Naive B cell (primary cell): ENCODE data around the gene IFNA21. TPM values are rescaled to one million over a fixed set of nuclear protein-coding genes. Genes with fewer than 3 reads are reported as not detected.

Experiments
- ATAC-seq, 2 donors: fragments of 150-1000 bp; cut with Tn5 transposase; 2 replicates each; pipeline ENCODE4 v1.10.0; 2021; ENCODE audit warnings: low read depth in 2 of 2, mild to moderate bottlenecking in 2 of 2, moderate library complexity in 2 of 2
- DNase-seq: peaks from one replicate; pipeline ENCODE4 v3.0.0; 2022
- H3K27ac Mint-ChIP-seq, 6 donors: one replicate each; pipeline ENCODE4 v1.8.0; 2020 to 2022; ENCODE audit warnings: mild to moderate bottlenecking in 6 of 6, mixed read lengths in 6 of 6, moderate library complexity in 5 of 6, inconsistent platforms in 2 of 6
- H3K27me3 Mint-ChIP-seq, 3 donors: one replicate each; pipeline ENCODE4 v1.8.0; 2021 to 2022; ENCODE audit warnings: mixed read lengths in 3 of 3, mild to moderate bottlenecking in 1 of 3
- H3K36me3 Mint-ChIP-seq, 2 donors: one replicate each; pipeline ENCODE4 v1.8.0; 2020 to 2022; ENCODE audit warnings: mixed read lengths in 2 of 2, inconsistent platforms in 1 of 2, mild to moderate bottlenecking in 1 of 2
- H3K4me1 Mint-ChIP-seq, 3 donors: one replicate each; pipeline ENCODE4 v1.8.0; 2020 to 2022; ENCODE audit warnings: mixed read lengths in 3 of 3, inconsistent platforms in 1 of 3, mild to moderate bottlenecking in 1 of 3, moderate library complexity in 1 of 3
- H3K4me3 Mint-ChIP-seq, 8 donors: one replicate each; pipeline ENCODE4 v1.8.0; 2020 to 2022; ENCODE audit warnings: mild to moderate bottlenecking in 8 of 8, mixed read lengths in 8 of 8, moderate library complexity in 8 of 8, inconsistent platforms in 2 of 8
- H3K9me3 Mint-ChIP-seq, 7 donors: one replicate each; pipeline ENCODE4 v1.8.0; 2020 to 2022; ENCODE audit warnings: mixed read lengths in 7 of 7, mild to moderate bottlenecking in 5 of 7, inconsistent platforms in 2 of 7, moderate library complexity in 1 of 7
- polyA plus RNA-seq, 6 donors: library from polyadenylated mRNA; unstranded; fragments of 300-500 nt; fragmentation: Illumina TruSeq; gene quantifications; one replicate each; pipeline ENCODE4 v1.2.3, GENCODE V29; 2021; ENCODE audit warnings: low read depth in 6 of 6

Gene IFNA21
- polyA plus RNA-seq, 6 donors from 2014 or later, result not detected

DNA sequence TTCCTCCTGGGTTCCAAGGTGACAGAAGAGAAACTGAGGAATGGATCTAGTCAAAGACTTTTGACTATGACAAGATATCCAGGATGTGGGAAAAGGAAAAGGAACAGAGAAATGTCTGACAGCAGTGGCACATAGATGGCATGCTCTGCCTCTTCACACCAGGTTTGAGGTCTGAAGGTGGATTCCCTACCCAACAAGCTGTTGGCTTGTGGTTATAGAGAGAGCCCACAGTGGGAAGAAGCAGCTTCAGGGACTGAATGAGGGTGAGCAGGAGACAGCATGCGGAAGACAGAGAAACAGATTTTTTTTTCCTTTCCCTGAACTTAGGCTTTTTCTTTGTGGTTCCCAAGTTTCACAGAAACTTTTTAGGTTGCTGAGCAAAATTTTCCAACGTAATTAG, 45.4 kb downstream of the IFNA21 start:
- Mint-ChIP-seq H3K27me3 (peaks cover 0 to 21% (median 6%) of the 10 kb centered on the region in 3 donors), H3K9me3 (peaks cover 0 to 5% (median 0%) of the 10 kb centered on the region in 7 donors), H3K27ac (no peak overlapping the region), H3K4me1 (peaks cover 0 to 3% (median 0%) of the 10 kb centered on the region in 3 donors), H3K4me3 (no peak overlapping the region), H3K36me3 (no peaks in the 10 kb centered on the region)
- ATAC-seq, result no peak
- DNase-seq, result no peak

GRCh38 chr9:21119093-21119770, 47.2 kb downstream of the IFNA21 start:
- Mint-ChIP-seq H3K4me1 (peaks cover 0 to 3% (median 0%) of the 10 kb centered on the region in 3 donors), H3K4me3 (no peak overlapping the region), H3K27me3 (peaks cover 0 to 21% (median 6%) of the 10 kb centered on the region in 3 donors), H3K36me3 (no peaks in the 10 kb centered on the region), H3K27ac (no peak overlapping the region), H3K9me3 (peaks cover 0 to 2% (median 0%) of the 10 kb centered on the region in 7 donors)
- DNase-seq (no peak), ATAC-seq (peak; percentile 46 to 51)

Other genes starting within 250 kb of the IFNA21 start
- 1 to 10 TPM; 1.2 to 8.1 (median 7.3) TPM for gene HACD4, start 135.0 kb downstream of the IFNA21 start, polyA plus RNA-seq
- gene IFNB1, start 88.7 kb downstream of the IFNA21 start, polyA plus RNA-seq, result not detected
- gene IFNW1, start 24.8 kb downstream of the IFNA21 start, polyA plus RNA-seq, result not detected
- not detected for gene IFNA4, start 20.9 kb upstream of the IFNA21 start, polyA plus RNA-seq
- not detected for gene IFNA7, start 35.5 kb upstream of the IFNA21 start, polyA plus RNA-seq
- not detected for gene IFNA10, start 40.5 kb upstream of the IFNA21 start, polyA plus RNA-seq
- gene IFNA16, start 50.7 kb upstream of the IFNA21 start, polyA plus RNA-seq, result not detected
- not detected for gene IFNA17, start 61.6 kb upstream of the IFNA21 start, polyA plus RNA-seq
- gene IFNA14, start 73.3 kb upstream of the IFNA21 start, polyA plus RNA-seq, result not detected
- not detected for gene IFNA5, start 138.7 kb upstream of the IFNA21 start, polyA plus RNA-seq
- gene KLHL9, start 168.7 kb upstream of the IFNA21 start, polyA plus RNA-seq, result 10 to 100 TPM in 1 of 6 donors, 1 to 10 TPM in 5; 5.0 to 10.4 (median 6.2) TPM
- not detected for gene IFNA6, start 184.2 kb upstream of the IFNA21 start, polyA plus RNA-seq
- not detected for gene IFNA13, start 201.4 kb upstream of the IFNA21 start, polyA plus RNA-seq
- gene IFNA2, start 218.7 kb upstream of the IFNA21 start, polyA plus RNA-seq, result not detected
- gene IFNA8, start 242.5 kb upstream of the IFNA21 start, polyA plus RNA-seq, result not detected